Measurements from ENCODE around the gene CRISPLD2. TPM values are rescaled to one million over a fixed set of nuclear protein-coding genes. Genes with fewer than 3 reads are reported as not detected.
A peak's percentile ranks its signal among the peaks of the same experiment; 100 is the strongest.

The CRISPLD2 gene
- total RNA-seq, 2 donors from 2014 or later, result 58.4 to 76.4 TPM

- no peak overlapping the region for H3K27ac ChIP-seq
- TF ChIP-seq, protein P1, sequence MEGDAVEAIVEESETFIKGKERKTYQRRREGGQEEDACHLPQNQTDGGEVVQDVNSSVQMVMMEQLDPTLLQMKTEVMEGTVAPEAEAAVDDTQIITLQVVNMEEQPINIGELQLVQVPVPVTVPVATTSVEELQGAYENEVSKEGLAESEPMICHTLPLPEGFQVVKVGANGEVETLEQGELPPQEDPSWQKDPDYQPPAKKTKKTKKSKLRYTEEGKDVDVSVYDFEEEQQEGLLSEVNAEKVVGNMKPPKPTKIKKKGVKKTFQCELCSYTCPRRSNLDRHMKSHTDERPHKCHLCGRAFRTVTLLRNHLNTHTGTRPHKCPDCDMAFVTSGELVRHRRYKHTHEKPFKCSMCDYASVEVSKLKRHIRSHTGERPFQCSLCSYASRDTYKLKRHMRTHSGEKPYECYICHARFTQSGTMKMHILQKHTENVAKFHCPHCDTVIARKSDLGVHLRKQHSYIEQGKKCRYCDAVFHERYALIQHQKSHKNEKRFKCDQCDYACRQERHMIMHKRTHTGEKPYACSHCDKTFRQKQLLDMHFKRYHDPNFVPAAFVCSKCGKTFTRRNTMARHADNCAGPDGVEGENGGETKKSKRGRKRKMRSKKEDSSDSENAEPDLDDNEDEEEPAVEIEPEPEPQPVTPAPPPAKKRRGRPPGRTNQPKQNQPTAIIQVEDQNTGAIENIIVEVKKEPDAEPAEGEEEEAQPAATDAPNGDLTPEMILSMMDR (IDR thresholded peaks at IDR 0.05), result no peak
- DNase-seq (ENCODE audit: low spot score), result no peak
Observed at GRCh38 chr16:84893467-84893848, 73.7 kb downstream of the CRISPLD2 start.

DNA sequence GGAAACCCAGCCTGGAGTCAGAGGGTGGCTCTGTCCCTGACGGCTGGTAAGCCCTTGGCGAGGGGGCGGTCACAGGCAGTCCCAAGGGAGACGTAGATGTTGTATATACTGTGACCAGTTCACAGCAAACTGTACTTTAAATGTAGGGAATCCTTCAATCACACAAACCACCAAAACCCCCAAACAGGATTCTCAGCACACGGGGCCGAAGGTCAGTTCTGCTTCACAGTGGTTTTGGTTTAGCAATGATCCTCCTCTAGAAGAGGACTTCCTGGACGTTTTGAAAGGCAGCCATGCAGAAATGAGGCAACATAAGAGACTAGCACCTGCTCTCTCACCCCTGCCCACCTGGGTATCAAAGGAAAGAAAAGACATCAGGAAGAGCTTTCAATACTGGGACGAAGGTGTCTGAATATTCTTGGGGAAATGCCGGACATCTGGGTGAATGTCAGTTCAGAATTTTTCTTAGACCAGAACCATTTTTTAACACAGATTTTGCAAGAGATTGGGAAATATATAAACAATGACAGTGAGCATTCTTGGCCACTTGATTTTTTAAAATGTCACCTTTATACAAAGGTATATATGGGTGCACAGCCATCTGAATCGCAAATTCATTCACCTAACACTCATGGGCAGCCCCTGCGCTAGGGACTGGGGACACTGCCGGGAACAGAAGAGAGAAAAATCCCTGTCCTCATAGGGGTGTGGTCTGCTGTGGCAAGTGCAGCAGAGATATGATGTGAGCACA, 74.2 kb downstream of the CRISPLD2 start:
- Histone ChIP-seq H3K4me1 (peaks cover 0 to 7% of the 10 kb centered on the region in 2 donors), H3K4me3 (no peak overlapping the region), H3K36me3 (peaks cover 4% of the 10 kb centered on the region), H3K27me3 (no peaks in the 10 kb centered on the region), H3K27ac (no peak overlapping the region), H3K9me3 (no peaks in the 10 kb centered on the region)
- TF ChIP-seq, protein P1 (IDR thresholded peaks at IDR 0.05), result no peak
- DNase-seq (ENCODE audit: low spot score), result no peak

More at GRCh38 chr16:84893467-84893848, 73.7 kb downstream of the CRISPLD2 start:
- Histone ChIP-seq H3K27me3 (no peaks in the 10 kb centered on the region), H3K9me3 (no peaks in the 10 kb centered on the region), H3K4me3 (no peak overlapping the region), H3K36me3 (peaks cover 4% of the 10 kb centered on the region), H3K4me1 (peaks cover 0 to 7% of the 10 kb centered on the region in 2 donors)

DNA sequence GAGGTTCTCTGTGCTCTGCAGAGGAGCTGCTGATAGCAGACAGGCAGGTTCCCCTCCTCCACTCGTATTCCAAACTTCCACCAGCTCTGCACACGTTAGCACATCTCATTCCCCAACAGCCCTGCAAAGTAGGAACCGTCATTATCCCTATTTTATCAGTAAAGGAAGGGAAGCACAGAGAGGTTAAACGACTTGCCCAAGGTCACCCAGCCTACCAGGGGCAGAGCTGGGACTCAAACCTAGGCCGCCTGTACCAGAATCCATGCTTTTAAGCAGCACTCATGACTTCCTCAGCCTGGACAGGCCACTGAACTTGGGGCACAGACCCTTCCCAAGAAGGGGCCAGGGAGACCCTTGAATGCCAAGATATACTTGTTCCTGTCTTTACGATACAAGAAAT, 75.2 kb downstream of the CRISPLD2 start:
- no peak overlapping the region for H3K4me3 ChIP-seq
- peaks cover 0 to 7% of the 10 kb centered on the region in 2 donors for H3K4me1 ChIP-seq
- no peak for DNase-seq (ENCODE audit: low spot score)
- no peak overlapping the region for H3K27ac ChIP-seq
- H3K27me3 ChIP-seq, result no peaks in the 10 kb centered on the region
- TF ChIP-seq, protein P1 (IDR thresholded peaks at IDR 0.05), result no peak
- H3K36me3 ChIP-seq, result peaks cover 4% of the 10 kb centered on the region
- no peaks in the 10 kb centered on the region for H3K9me3 ChIP-seq

DNA sequence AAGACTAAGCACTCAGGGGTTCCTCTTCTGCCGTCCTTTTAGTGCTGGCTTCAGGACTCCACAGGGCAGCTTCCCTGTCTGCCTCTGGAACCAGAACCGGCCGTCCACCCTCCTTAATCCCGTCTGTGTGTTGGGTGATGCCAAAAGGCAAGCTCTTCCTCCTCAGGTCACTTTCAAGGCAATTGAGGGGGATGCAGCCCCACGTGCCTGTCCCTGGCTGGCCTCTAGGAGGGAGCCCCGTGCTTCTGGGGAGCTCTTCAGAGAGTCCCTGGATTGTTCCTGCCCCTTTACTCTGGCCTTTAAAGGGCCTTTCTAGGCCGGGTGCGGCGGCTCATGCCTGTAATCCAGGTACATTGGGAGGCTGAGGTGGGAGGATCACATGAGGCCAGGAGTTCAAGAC, 77.1 kb downstream of the CRISPLD2 start:
- TF ChIP-seq, protein P1 (IDR thresholded peaks at IDR 0.05), result no peak
- Histone ChIP-seq H3K36me3 (peaks cover 4% of the 10 kb centered on the region), H3K9me3 (no peaks in the 10 kb centered on the region), H3K4me3 (no peak overlapping the region), H3K4me1 (no peaks in the 10 kb centered on the region), H3K27me3 (no peaks in the 10 kb centered on the region), H3K27ac (no peak overlapping the region)
- DNase-seq (ENCODE audit: low spot score), result no peak

DNA sequence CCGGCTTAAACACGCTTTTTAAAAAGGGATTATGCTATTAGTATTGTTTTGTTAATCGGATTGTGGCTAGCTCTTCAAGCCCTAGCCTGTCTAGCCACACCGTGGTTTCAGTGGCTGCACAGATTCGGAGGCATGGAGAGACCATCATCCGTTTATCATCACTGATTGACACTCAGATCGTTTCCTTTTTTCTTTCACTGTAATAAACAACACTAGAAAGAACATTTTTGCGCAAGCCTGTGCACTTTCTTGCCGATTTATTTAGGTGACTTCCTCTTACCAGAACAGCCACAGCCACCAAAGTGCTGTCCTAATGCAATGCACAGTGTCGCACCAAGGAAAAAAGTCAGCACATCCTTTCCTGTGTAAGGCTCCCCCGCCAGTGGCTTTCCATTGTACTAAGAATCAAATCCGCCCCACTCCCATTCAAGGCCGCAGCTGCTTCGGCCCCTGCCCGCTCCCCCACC, 78.2 kb downstream of the CRISPLD2 start:
- Histone ChIP-seq H3K4me1 (no peaks in the 10 kb centered on the region), H3K27ac (peak overlapping the region in 1 of 2 donors; percentile 17), H3K36me3 (peaks cover 4% of the 10 kb centered on the region), H3K9me3 (no peaks in the 10 kb centered on the region), H3K4me3 (no peak overlapping the region), H3K27me3 (no peaks in the 10 kb centered on the region)
- TF ChIP-seq, protein P1 (IDR thresholded peaks at IDR 0.05), result no peak
- no peak for DNase-seq (ENCODE audit: low spot score)
